A549 (cell line): ENCODE data around the gene CC2D2A. TPM values are rescaled to one million over a fixed set of nuclear protein-coding genes. Genes with fewer than 3 reads are reported as not detected.

Source experiments
- ATAC-seq, 2 experiments: fragments of 200-7000 bp in 1 of 2; fragments of >200 bp in 1 of 2; cut with Nextera tagmentation in 1 of 2; cut with Tn5 transposase in 1 of 2; 3 replicates each; pipeline versions ENCODE4 v1.8.0 to v1.9.1; 2018 to 2020; ENCODE audit warnings: mild to moderate bottlenecking in 1 of 2, moderate library complexity in 1 of 2
- CTCF ChIA-PET: fragments of 300-600 bp; sonication (Branson Sonifier 250); formaldehyde crosslinking; extraction: SDS; loops from one replicate; lab custom pipeline; 2021; ENCODE audit warnings: antibody characterized with exemption, inconsistent platforms; lab: Yijun Ruan, JAX
- POLR2A ChIA-PET: fragments of 350-600 bp; formaldehyde crosslinking; extraction: SDS; loops from one replicate; lab custom pipeline; 2021; ENCODE audit warnings: antibody characterized with exemption, inconsistent platforms; lab: Yijun Ruan, JAX
- DNase-seq, 2 experiments: peaks; one replicate each; pipeline versions ENCODE4 v3.0.0 to v3.0.0-alpha.2; 2011 to 2016; ENCODE audit warnings: low read depth in 1 of 2, low spot score in 1 of 2
- FAIRE-seq: peaks from 2 replicates; lab custom pipeline; 2011; peaks lifted over from hg19 to GRCh38; lab: Jason Lieb, UNC
- H3K27ac ChIP-seq, 2 experiments: fragments of >200 bp; sonication (Bioruptor Twin); formaldehyde crosslinking; 3 replicates each; pipeline ENCODE4 v1.5.1; 2016 to 2017
- H3K4me1 ChIP-seq: fragments of >200 bp; sonication (Bioruptor Twin); formaldehyde crosslinking; 3 replicates; pipeline ENCODE4 v1.6.1; 2016
- H3K4me2 ChIP-seq: fragments of >200 bp; sonication (Bioruptor Twin); formaldehyde crosslinking; 3 replicates; pipeline ENCODE4 v1.6.1; 2016
- H3K4me3 ChIP-seq: fragments of >200 bp; sonication (Bioruptor Twin); formaldehyde crosslinking; 3 replicates; pipeline ENCODE4 v1.5.1; 2016
- H3K9me3 ChIP-seq: fragments of >200 bp; sonication (Bioruptor Twin); formaldehyde crosslinking; 3 replicates; pipeline ENCODE4 v1.6.1; 2016
- BHLHE40 ChIP-seq: IDR thresholded peaks from 2 replicates; pipeline ENCODE4 v1.6.1; 2012; ENCODE audit warnings: low read depth, low read length, inconsistent platforms
- CEBPB ChIP-seq, 2 experiments: fragments of >200 bp in 1 of 2; sonication (Bioruptor Twin) in 1 of 2; formaldehyde crosslinking in 1 of 2; IDR thresholded peaks; 2 replicates each; pipeline ENCODE4 v1.6.1; 2012 to 2016
- CHD4 ChIP-seq: fragments of 200-600 bp; sonication (generic); IDR thresholded peaks from 2 replicates; pipeline ENCODE4 v1.6.1; 2016; ENCODE audit warnings: antibody characterized with exemption, mild to moderate bottlenecking, borderline replicate concordance
- EP300 ChIP-seq, 2 experiments: fragments of >200 bp; sonication (Bioruptor Twin); formaldehyde crosslinking; IDR thresholded peaks; 2 replicates in 1 of 2; 3 replicates in 1 of 2; pipeline ENCODE4 v1.6.1; 2016 to 2017
- FOSL2 ChIP-seq, 2 experiments: fragments of 450-650 bp in 1 of 2; fragments of >200 bp in 1 of 2; sonication (Bioruptor Twin) in 1 of 2; formaldehyde crosslinking; IDR thresholded peaks; 2 replicates each; pipeline versions ENCODE4 v1.5.0 to v1.6.1; 2016 to 2020; ENCODE audit warnings: mild to moderate bottlenecking in 1 of 2, moderate library complexity in 1 of 2
- FOXS1 ChIP-seq: fragments of 250-450 bp; sonication (Bioruptor Pico); IDR thresholded peaks from 2 replicates; pipeline ENCODE4 v1.5.0; 2020; ENCODE audit warnings: mild to moderate bottlenecking, moderate library complexity
- HEYL ChIP-seq: fragments of 250-450 bp; sonication (Bioruptor Pico); IDR thresholded peaks from 2 replicates; pipeline ENCODE4 v1.8.0; 2021; ENCODE audit warnings: mild to moderate bottlenecking, moderate library complexity
- JUN ChIP-seq, 2 experiments: fragments of >200 bp; sonication (Bioruptor Twin); formaldehyde crosslinking; IDR thresholded peaks; 2 replicates in 1 of 2; 3 replicates in 1 of 2; pipeline ENCODE4 v1.6.1; 2016 to 2017
- JUNB ChIP-seq: fragments of >200 bp; sonication (Bioruptor Twin); formaldehyde crosslinking; IDR thresholded peaks from 2 replicates; pipeline ENCODE4 v1.6.1; 2016
- KDM5A ChIP-seq: fragments of 200-600 bp; sonication (generic); IDR thresholded peaks from 2 replicates; pipeline ENCODE4 v1.6.1; 2016; ENCODE audit warnings: antibody characterized with exemption, mild to moderate bottlenecking
- MAFK ChIP-seq: fragments of 450-650 bp; IDR thresholded peaks from 2 replicates; pipeline ENCODE4 v1.6.1; 2014; ENCODE audit not compliant: partially characterized antibody
- NFE2L2 ChIP-seq: fragments of 150-350 bp; conservative IDR thresholded peaks from 2 replicates; pipeline ENCODE4 v1.6.1; 2014; ENCODE audit warnings: low read length
- NR3C1 ChIP-seq: fragments of >200 bp; sonication (Bioruptor Twin); formaldehyde crosslinking; IDR thresholded peaks from 3 replicates; pipeline ENCODE4 v1.6.1; 2017
- PHF8 ChIP-seq: fragments of 200-600 bp; sonication (generic); IDR thresholded peaks from 2 replicates; pipeline ENCODE4 v1.6.1; 2016; ENCODE audit warnings: low read depth, mild to moderate bottlenecking, antibody characterized with exemption, moderate library complexity, borderline replicate concordance
- POLR2A ChIP-seq: IDR thresholded peaks from 2 replicates; pipeline ENCODE4 v1.6.1; 2012; ENCODE audit warnings: mild to moderate bottlenecking, low read length
- RAD21 ChIP-seq, 2 experiments: fragments of >200 bp in 1 of 2; sonication (Bioruptor Twin) in 1 of 2; formaldehyde crosslinking in 1 of 2; IDR thresholded peaks in 1 of 2; conservative IDR thresholded peaks in 1 of 2; 2 replicates in 1 of 2; 3 replicates in 1 of 2; pipeline ENCODE4 v1.6.1; 2012 to 2018; ENCODE audit warnings: inconsistent platforms in 1 of 2
- SMC3 ChIP-seq: fragments of >200 bp; sonication (Bioruptor Twin); formaldehyde crosslinking; IDR thresholded peaks from 3 replicates; pipeline ENCODE4 v1.6.1; 2018; ENCODE audit warnings: inconsistent platforms
- TP53 ChIP-seq: fragments of 250-450 bp; sonication (Bioruptor Pico); IDR thresholded peaks from 2 replicates; pipeline ENCODE4 v1.5.0; 2021; ENCODE audit warnings: mild to moderate bottlenecking, moderate library complexity
- ZFP36 ChIP-seq: fragments of 450-650 bp; IDR thresholded peaks from 2 replicates; pipeline ENCODE4 v1.6.1; 2014; ENCODE audit warnings: borderline replicate concordance; ENCODE audit not compliant: partially characterized antibody
- ZSCAN20 ChIP-seq: fragments of 250-450 bp; sonication (Bioruptor Pico); IDR thresholded peaks from 2 replicates; pipeline ENCODE4 v1.8.0; 2022; ENCODE audit warnings: mild to moderate bottlenecking, moderate library complexity
- WGBS: methylation state at CpG from one replicate; pipeline ENCODE4 v1.1.6; 2017; ENCODE audit errors: missing lambda C conversion rate; 5-methylcytosine and 5-hydroxymethylcytosine counted together
- polyA plus RNA-seq, 4 experiments: library from polyadenylated mRNA; depleted of rRNA in 3 of 4; stranded (reverse); fragments of >200 nt; fragmentation: RNase III in 1 of 4; extraction: RNeasy Plus Mini Kit Qiagen cat#74134 plus additional on column Dnase treatment in 1 of 4; gene quantifications; 2 replicates in 3 of 4; 3 replicates in 1 of 4; pipeline ENCODE4 v1.2.3, GENCODE V29; 2011 to 2017
- TF ChIP-seq, protein P1 (sequence below): fragments of 250-450 bp; sonication (Bioruptor Pico); IDR thresholded peaks from 2 replicates; pipeline ENCODE4 v1.5.0; 2020; ENCODE audit warnings: low read depth, mild to moderate bottlenecking, moderate library complexity
- TF ChIP-seq, protein P2 (sequence below): IDR thresholded peaks from 2 replicates; pipeline ENCODE4 v1.6.1; 2012

CC2D2A gene
- polyA plus RNA-seq, 2 of the 4 experiments (the other 2 are of a cell fraction), result 10.7 to 18.8 TPM

- Histone ChIP-seq H3K27ac (peak overlapping the region; percentile 60 to 88), H3K4me3 (no peak overlapping the region), H3K4me1 (peaks cover 27% of the 10 kb centered on the region), H3K4me2 (peak overlapping the region; percentile 56), H3K9me3 (no peaks in the 10 kb centered on the region)
- FAIRE-seq (no peak), ATAC-seq (peak; percentile 68 to 78; a peak in 5 of 6 replicates), DNase-seq (no peak)
- WGBS, result 13% methylated on average over 1 of the region's 1 CpG
- CTCF ChIA-PET, result interaction anchor here (1.3 kb wide), 1 partner anchor 11 kb away, joined by 3 read pairs; no protein-coding TSS in a partner anchor
- TF ChIP-seq POLR2A (no peak), CEBPB (IDR thresholded peaks at IDR 0.05) (peak in 1 of 2 experiments; percentile 27; a peak in 1 of 4 replicates)
- TF ChIP-seq, protein P1, sequence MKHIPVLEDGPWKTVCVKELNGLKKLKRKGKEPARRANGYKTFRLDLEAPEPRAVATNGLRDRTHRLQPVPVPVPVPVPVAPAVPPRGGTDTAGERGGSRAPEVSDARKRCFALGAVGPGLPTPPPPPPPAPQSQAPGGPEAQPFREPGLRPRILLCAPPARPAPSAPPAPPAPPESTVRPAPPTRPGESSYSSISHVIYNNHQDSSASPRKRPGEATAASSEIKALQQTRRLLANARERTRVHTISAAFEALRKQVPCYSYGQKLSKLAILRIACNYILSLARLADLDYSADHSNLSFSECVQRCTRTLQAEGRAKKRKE (CRISPR knock-in tag), result no peak
- TF ChIP-seq, all 56 proteins: peak for 1
- POLR2A ChIA-PET, result no interaction called here
Observed at GRCh38 chr4:15451181-15451865, 18.4 kb upstream of the CC2D2A start.

DNA sequence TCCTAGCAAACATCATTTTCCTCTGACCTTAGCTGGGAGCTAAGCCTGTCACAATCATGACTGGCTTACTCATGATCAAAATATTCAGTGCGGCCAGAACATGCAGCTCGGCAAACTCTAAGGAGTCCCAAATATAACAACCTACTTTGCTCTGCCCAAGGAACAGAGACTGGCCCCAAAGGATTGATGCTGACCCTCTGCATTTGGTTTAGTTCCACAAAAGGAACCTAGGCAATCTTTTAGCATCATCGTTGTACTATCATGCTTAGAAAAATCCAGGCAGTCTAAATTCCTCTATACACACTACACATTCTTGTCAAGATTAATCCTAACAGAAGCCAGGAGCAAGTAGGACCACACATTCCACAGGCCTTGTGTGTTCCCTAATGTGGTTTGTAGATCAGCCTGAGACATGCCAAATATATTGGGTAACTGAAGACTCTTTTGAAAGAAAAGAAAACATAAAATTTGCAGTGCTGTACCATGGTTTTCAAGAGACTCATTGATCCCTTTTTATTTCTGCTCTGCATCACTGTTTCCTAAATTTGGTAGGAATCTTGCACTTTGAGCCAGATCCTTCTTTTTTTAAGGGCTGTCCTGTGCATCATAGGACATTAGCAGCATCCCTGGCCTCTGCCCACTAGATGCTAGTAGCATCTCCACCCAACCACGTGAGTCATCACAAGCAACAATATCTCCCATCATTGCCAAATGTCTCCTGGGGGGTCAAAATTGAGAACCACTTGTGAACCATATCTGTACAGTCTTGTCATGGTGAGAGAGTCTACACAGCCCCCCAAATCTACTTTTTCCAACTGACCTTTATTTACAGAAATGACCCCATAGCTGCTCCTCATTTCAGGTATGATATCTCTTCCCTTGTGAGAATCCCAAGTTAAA is 17.6 kb upstream of the CC2D2A start:
- Histone ChIP-seq H3K4me3 (no peak overlapping the region), H3K9me3 (no peaks in the 10 kb centered on the region), H3K27ac (peak overlapping the region; percentile 60 to 88), H3K4me2 (peak overlapping the region; percentile 56), H3K4me1 (peaks cover 27% of the 10 kb centered on the region)
- peak; percentile 21 to 35 for DNase-seq
- ChIA-PET POLR2A (no interaction called here), CTCF (interaction anchor here (1.3 kb wide), 1 partner anchor 11 kb away, joined by 3 read pairs; no protein-coding TSS in a partner anchor)
- peak; percentile 49; the same call in 1 of the 2 replicates for TF ChIP-seq JUNB
- TF ChIP-seq NR3C1, result no peak
- TF ChIP-seq BHLHE40, result no peak
- TF ChIP-seq, protein P2, sequence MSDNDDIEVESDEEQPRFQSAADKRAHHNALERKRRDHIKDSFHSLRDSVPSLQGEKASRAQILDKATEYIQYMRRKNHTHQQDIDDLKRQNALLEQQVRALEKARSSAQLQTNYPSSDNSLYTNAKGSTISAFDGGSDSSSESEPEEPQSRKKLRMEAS, result 0 out of 2 replicates have a peak, but pooled peaks have one; percentile 9
- TF ChIP-seq CEBPB (IDR thresholded peaks at IDR 0.05), result peak in 1 of 2 experiments; percentile 20; a peak in 1 of 4 replicates
- no peak; the same call in 1 of the 2 replicates for TF ChIP-seq FOSL2 (IDR thresholded peaks at IDR 0.05)
- TF ChIP-seq FOSL2 (CRISPR knock-in tag; IDR thresholded peaks at IDR 0.05), result peak; percentile 38
- TF ChIP-seq ZSCAN20 (CRISPR knock-in tag), result no peak
- TF ChIP-seq JUN (IDR thresholded peaks at IDR 0.05), result no peak; a peak in 1 of 5 replicates
- TF ChIP-seq EP300 (IDR thresholded peaks at IDR 0.05), result peak; percentile 19 to 44; a peak in 2 of 5 replicates
- ATAC-seq, result peak; percentile 92 to 93
- FAIRE-seq, result no peak
- WGBS, result 6% methylated on average over 4 of the region's 4 CpGs

GRCh38 chr4:15455290-15455689 is 14.4 kb upstream of the CC2D2A start:
- WGBS, result 66% methylated on average over 3 of the region's 3 CpGs
- TF ChIP-seq TP53 (CRISPR knock-in tag) (no peak), CHD4 (no peak), JUNB (no peak), ZFP36 (no peak), POLR2A (no peak), FOXS1 (no peak), MAFK (no peak), KDM5A (no peak), HEYL (no peak), NFE2L2 (no peak), SMC3 (no peak), PHF8 (no peak), FOSL2 (IDR thresholded peaks at IDR 0.05) (no peak), FOSL2 (CRISPR knock-in tag; IDR thresholded peaks at IDR 0.05) (no peak), RAD21 (conservative IDR thresholded peaks at IDR 0.05 in 1 of 2, IDR thresholded peaks at IDR 0.05 in 1 of 2) (no peak), BHLHE40 (no peak), ZSCAN20 (CRISPR knock-in tag) (no peak)
- no peak for DNase-seq
- Histone ChIP-seq H3K27ac (peak overlapping the region in 1 of 2 experiments; percentile 45; a peak in 2 of 6 replicates), H3K9me3 (no peaks in the 10 kb centered on the region), H3K4me3 (no peak overlapping the region), H3K4me2 (no peak overlapping the region), H3K4me1 (peaks cover 27% of the 10 kb centered on the region)
- FAIRE-seq, result no peak
- POLR2A ChIA-PET, result no interaction called here
- CTCF ChIA-PET, result interaction anchor here (0.9 to 3.9 kb wide), 3 partner anchors 15 to 218 kb away, joined by 3 to 56 read pairs (median 3); no protein-coding TSS in a partner anchor
- no peak for ATAC-seq
